GM12878 (cell line): ENCODE results near the gene S1PR2. TPM values are rescaled to one million over a fixed set of nuclear protein-coding genes. Genes with fewer than 3 reads are reported as not detected.

ENCODE experiments used
- ATAC-seq: fragments of 200-7000 bp; cut with Tn5 transposase; 3 replicates; pipeline ENCODE4 v1.9.1; 2020; ENCODE audit warnings: mild to moderate bottlenecking, moderate library complexity
- BruUV-seq: library from RNA; stranded (reverse); fragments of 400-500 nt; replicated peaks from 2 replicates; lab custom pipeline; 2021; lab: Mats Ljungman, UMichigan
- CTCF ChIA-PET: fragments of 300-600 bp; sonication (Branson Sonifier 250); formaldehyde crosslinking; extraction: SDS; loops from one replicate; lab custom pipeline; 2021; ENCODE audit warnings: inconsistent platforms; lab: Yijun Ruan, JAX
- POLR2A ChIA-PET: fragments of 350-600 bp; formaldehyde crosslinking; extraction: SDS; loops from one replicate; lab custom pipeline; 2021; ENCODE audit warnings: inconsistent platforms; lab: Charles Lee
- RAD21 ChIA-PET: fragments of 300-600 bp; sonication (Branson Sonifier 250); formaldehyde crosslinking; loops from one replicate; lab custom pipeline; 2023; ENCODE audit warnings: antibody characterized with exemption; ENCODE audit not compliant: unreplicated experiment; lab: Charles Lee
- SMC1A ChIA-PET: fragments of 300-600 bp; sonication (Branson Sonifier 250); formaldehyde crosslinking; loops from one replicate; lab custom pipeline; 2023; ENCODE audit not compliant: unreplicated experiment, uncharacterized antibody; lab: Charles Lee
- DNase-seq: peaks from one replicate; pipeline ENCODE4 v3.0.0-alpha.2; 2011; ENCODE audit warnings: low read depth, low spot score
- FAIRE-seq: peaks from 3 replicates; lab custom pipeline; 2011; peaks lifted over from hg19 to GRCh38; lab: Jason Lieb, UNC
- H2AFZ ChIP-seq: 2 replicates; pipeline ENCODE4 v1.6.0; 2011; ENCODE audit warnings: low read depth, low read length, control low read depth; ENCODE audit not compliant: control insufficient read depth
- H3K27ac ChIP-seq: 2 replicates; pipeline ENCODE4 v1.5.1; 2011; ENCODE audit warnings: control low read depth; ENCODE audit not compliant: control insufficient read depth, insufficient read depth
- H3K27me3 ChIP-seq, 2 experiments: replicated peaks in 1 of 2; 2 replicates each; pipeline versions ENCODE4 v1.6.0 to v1.6.1; 2011; ENCODE audit warnings: low read length in 1 of 2; ENCODE audit not compliant: control insufficient read depth in 2 of 2, insufficient read depth in 2 of 2
- H3K36me3 ChIP-seq, 2 experiments: 2 replicates each; pipeline ENCODE4 v1.5.1; 2011; ENCODE audit warnings: low read length in 1 of 2; ENCODE audit not compliant: control insufficient read depth in 2 of 2, insufficient read depth in 2 of 2
- H3K4me1 ChIP-seq: 2 replicates; pipeline ENCODE4 v1.6.1; 2011; ENCODE audit warnings: mild to moderate bottlenecking, low read length, moderate library complexity, mixed read lengths; ENCODE audit not compliant: control insufficient read depth, insufficient read depth
- H3K4me2 ChIP-seq: 2 replicates; pipeline ENCODE4 v1.6.0; 2011; ENCODE audit warnings: control low read depth; ENCODE audit not compliant: control insufficient read depth, insufficient read depth
- H3K4me3 ChIP-seq: fragments of 200-600 bp; sonication (generic); 2 replicates; pipeline ENCODE4 v1.5.1; 2016
- H3K79me2 ChIP-seq: 2 replicates; pipeline ENCODE4 v1.6.0; 2011; ENCODE audit warnings: low read length; ENCODE audit not compliant: control insufficient read depth, insufficient read depth
- H3K9ac ChIP-seq: 2 replicates; pipeline ENCODE4 v1.8.0; 2011; ENCODE audit warnings: low read length, control low read depth, mixed read lengths; ENCODE audit not compliant: control insufficient read depth, insufficient read depth
- H3K9me3 ChIP-seq: replicated peaks from 3 replicates; pipeline ENCODE4 v1.5.1; 2011; ENCODE audit warnings: mild to moderate bottlenecking, low read length; ENCODE audit not compliant: control insufficient read depth, insufficient read depth
- H4K20me1 ChIP-seq: 2 replicates; pipeline ENCODE4 v1.6.0; 2011; ENCODE audit not compliant: control insufficient read depth, insufficient read depth
- ATF3 ChIP-seq: IDR thresholded peaks from 2 replicates; pipeline ENCODE4 v1.6.1; 2011; ENCODE audit warnings: low read depth, mild to moderate bottlenecking, low read length, moderate library complexity, borderline replicate concordance; ENCODE audit errors: extremely low read depth
- BACH1 ChIP-seq: fragments of 450-650 bp; IDR thresholded peaks from 2 replicates; pipeline ENCODE4 v1.6.1; 2017; ENCODE audit warnings: mild to moderate bottlenecking, borderline replicate concordance
- GABPA ChIP-seq: IDR thresholded peaks from 2 replicates; pipeline ENCODE4 v1.6.1; 2014; ENCODE audit warnings: antibody characterized with exemption, low read depth, mild to moderate bottlenecking, inconsistent platforms
- HDAC2 ChIP-seq: fragments of 200-600 bp; sonication (generic); IDR thresholded peaks from 2 replicates; pipeline ENCODE4 v1.6.1; 2017
- KDM1A ChIP-seq: fragments of 200-600 bp; sonication (generic); IDR thresholded peaks from 2 replicates; pipeline ENCODE4 v1.6.1; 2016; ENCODE audit warnings: borderline replicate concordance
- NRF1 ChIP-seq: conservative IDR thresholded peaks from 2 replicates; pipeline ENCODE4 v1.6.1; 2011; ENCODE audit warnings: mild to moderate bottlenecking, low read depth, low read length, improper control_type of control experiment
- RB1 ChIP-seq: fragments of 450-650 bp; formaldehyde crosslinking; IDR thresholded peaks from 2 replicates; pipeline ENCODE4 v1.6.1; 2017; ENCODE audit warnings: mild to moderate bottlenecking, borderline replicate concordance
- RBBP5 ChIP-seq: fragments of 200-600 bp; sonication (generic); conservative IDR thresholded peaks from 2 replicates; pipeline ENCODE4 v1.6.1; 2016
- SIX5 ChIP-seq: IDR thresholded peaks from 2 replicates; pipeline ENCODE4 v1.6.1; 2011; ENCODE audit warnings: mild to moderate bottlenecking, low read depth, low read length, moderate library complexity; ENCODE audit not compliant: severe bottlenecking
- SMAD1 ChIP-seq: fragments of 450-650 bp; IDR thresholded peaks from 2 replicates; pipeline ENCODE4 v1.6.1; 2018; ENCODE audit warnings: mild to moderate bottlenecking, low read depth; ENCODE audit not compliant: partially characterized antibody
- SREBF1 ChIP-seq: IDR thresholded peaks from 2 replicates; pipeline ENCODE4 v1.6.1; 2012; ENCODE audit warnings: mild to moderate bottlenecking, low read length
- TCF12 ChIP-seq: IDR thresholded peaks from 2 replicates; pipeline ENCODE4 v1.6.1; 2011; ENCODE audit warnings: low read depth, mild to moderate bottlenecking, low read length
- WGBS: methylation state at CpG from one replicate; pipeline ENCODE4 v1.1.6; 2016; ENCODE audit warnings: low lambda C conversion rate; ENCODE audit not compliant: insufficient replicate concordance, insufficient coverage; ENCODE audit errors: missing lambda C conversion rate; 5-methylcytosine and 5-hydroxymethylcytosine counted together
- in situ Hi-C: fragments of 300-500 bp; cut with MboI; formaldehyde crosslinking; loops from 9 replicates; pipeline ENCODE4 v1.14.3; 2018; ENCODE audit warnings: mixed read lengths
- intact Hi-C: fragments of 100-400 bp; cut with micrococcal nuclease; formaldehyde crosslinking; loops from one replicate; pipeline ENCODE4 v1.14.2; 2022; ENCODE audit not compliant: unreplicated experiment
- polyA plus RNA-seq, 11 experiments: library from polyadenylated mRNA; depleted of rRNA in 4 of 11; unstranded in 6 of 11; stranded (reverse) in 5 of 11; fragments of >200 nt; fragmentation: Nextera tagmentation in 4 of 11; fragmentation: Illumina TruSeq in 1 of 11; extraction: Ambion mirVana in 4 of 11; extraction: Trizol in 1 of 11; gene quantifications; 1 replicate in 1 of 11; 2 replicates in 10 of 11; pipeline versions ENCODE4 v1.2.1 to v1.2.3, GENCODE V29; 2011 to 2016; ENCODE audit warnings: inconsistent platforms in 2 of 11, missing spikeins in 2 of 11, low read depth in 1 of 11
- total RNA-seq, 4 experiments: library from RNA; depleted of rRNA in 3 of 4; stranded (reverse); fragments of >200 nt in 3 of 4; fragmentation: Illumina TruSeq in 1 of 4; extraction: Trizol in 1 of 4; gene quantifications; 2 replicates each; pipeline versions ENCODE4 v1.2.1 to v1.2.3, GENCODE V29; 2013 to 2021
- TF ChIP-seq, protein P1 (sequence below): IDR thresholded peaks from 2 replicates; pipeline ENCODE4 v1.6.1; 2012; ENCODE audit warnings: low read length, inconsistent platforms
- TF ChIP-seq, protein P2 (sequence below): fragments of 450-650 bp; IDR thresholded peaks from 2 replicates; pipeline ENCODE4 v1.6.1; 2017; ENCODE audit warnings: mild to moderate bottlenecking, moderate library complexity

The S1PR2 gene
- total and polyA plus RNA-seq, 10 of the 15 experiments (the other 5 are each of a cell fraction or from before 2014, with no cell fraction given) = 4.9 to 26.8 (median 11.6) TPM

DNA sequence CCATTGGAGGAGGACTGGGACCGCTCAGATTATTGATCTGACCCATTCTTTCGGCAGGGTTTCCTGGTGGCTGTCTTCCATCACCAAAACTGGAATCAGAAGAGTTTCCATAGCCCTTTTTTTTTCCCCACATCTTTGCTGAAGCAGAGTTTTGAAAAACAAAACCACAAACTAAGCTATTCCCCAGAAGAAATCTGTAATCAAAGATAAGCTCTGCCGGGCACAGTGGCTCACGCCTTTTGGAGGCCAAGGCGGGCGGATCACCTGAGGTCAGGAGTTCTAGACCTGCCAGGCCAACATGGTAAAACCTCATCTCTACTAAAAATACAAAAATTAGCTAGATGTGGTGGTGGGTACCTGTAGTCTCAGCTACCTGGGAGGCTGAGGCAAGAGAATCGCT is 35.6 kb upstream of the S1PR2 start:
- Histone ChIP-seq H3K79me2 (peaks cover 19% of the 10 kb centered on the region), H3K9ac (no peak overlapping the region), H3K27me3 (no peaks in the 10 kb centered on the region), H3K4me3 (no peak overlapping the region), H3K27ac (no peak overlapping the region), H2AFZ (no peak overlapping the region), H4K20me1 (no peaks in the 10 kb centered on the region), H3K36me3 (no peaks in the 10 kb centered on the region), H3K4me2 (no peak overlapping the region), H3K9me3 (no peaks in the 10 kb centered on the region), H3K4me1 (no peaks in the 10 kb centered on the region; the same call in 1 of the 2 replicates)
- ChIA-PET CTCF (interaction anchor here (1.3 to 11.2 kb wide), 6 partner anchors 7 to 154 kb away, joined by 3 to 370 read pairs (median 47); partner anchors contain the start of gene TYK2), POLR2A (interaction anchor here (0.6 to 2.7 kb wide), 4 partner anchors 16 to 149 kb away, joined by 3 to 13 read pairs (median 4); no protein-coding TSS in a partner anchor), SMC1A (interaction anchor here (0.9 to 8.5 kb wide), 2 partner anchors 120 to 125 kb away, joined by 4 to 158 read pairs; no protein-coding TSS in a partner anchor), RAD21 (interaction anchor here (0.7 to 1.5 kb wide), 5 partner anchors 15 to 126 kb away, joined by 3 to 4 read pairs (median 4); partner anchors contain the start of genes MRPL4 and TYK2)
- BruUV-seq = no TSS peak
- FAIRE-seq (no peak), DNase-seq (no peak), ATAC-seq (no peak)
- intact Hi-C loops = no loop called here
- WGBS = 92% methylated on average over 7 of the region's 7 CpGs
- TF ChIP-seq SIX5 = no peak
- TF ChIP-seq BACH1 = no peak
- TF ChIP-seq, protein P1, sequence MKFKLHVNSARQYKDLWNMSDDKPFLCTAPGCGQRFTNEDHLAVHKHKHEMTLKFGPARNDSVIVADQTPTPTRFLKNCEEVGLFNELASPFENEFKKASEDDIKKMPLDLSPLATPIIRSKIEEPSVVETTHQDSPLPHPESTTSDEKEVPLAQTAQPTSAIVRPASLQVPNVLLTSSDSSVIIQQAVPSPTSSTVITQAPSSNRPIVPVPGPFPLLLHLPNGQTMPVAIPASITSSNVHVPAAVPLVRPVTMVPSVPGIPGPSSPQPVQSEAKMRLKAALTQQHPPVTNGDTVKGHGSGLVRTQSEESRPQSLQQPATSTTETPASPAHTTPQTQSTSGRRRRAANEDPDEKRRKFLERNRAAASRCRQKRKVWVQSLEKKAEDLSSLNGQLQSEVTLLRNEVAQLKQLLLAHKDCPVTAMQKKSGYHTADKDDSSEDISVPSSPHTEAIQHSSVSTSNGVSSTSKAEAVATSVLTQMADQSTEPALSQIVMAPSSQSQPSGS = no peak
- no peak for TF ChIP-seq KDM1A
- no peak for TF ChIP-seq TCF12
- TF ChIP-seq RBBP5 = no peak
- no peak for TF ChIP-seq SMAD1
- TF ChIP-seq ATF3 = no peak
- no peak for TF ChIP-seq GABPA
- TF ChIP-seq HDAC2 = no peak
- no peak for TF ChIP-seq NRF1
- TF ChIP-seq SREBF1 = no peak
- no peak for TF ChIP-seq RB1
- TF ChIP-seq, protein P2, sequence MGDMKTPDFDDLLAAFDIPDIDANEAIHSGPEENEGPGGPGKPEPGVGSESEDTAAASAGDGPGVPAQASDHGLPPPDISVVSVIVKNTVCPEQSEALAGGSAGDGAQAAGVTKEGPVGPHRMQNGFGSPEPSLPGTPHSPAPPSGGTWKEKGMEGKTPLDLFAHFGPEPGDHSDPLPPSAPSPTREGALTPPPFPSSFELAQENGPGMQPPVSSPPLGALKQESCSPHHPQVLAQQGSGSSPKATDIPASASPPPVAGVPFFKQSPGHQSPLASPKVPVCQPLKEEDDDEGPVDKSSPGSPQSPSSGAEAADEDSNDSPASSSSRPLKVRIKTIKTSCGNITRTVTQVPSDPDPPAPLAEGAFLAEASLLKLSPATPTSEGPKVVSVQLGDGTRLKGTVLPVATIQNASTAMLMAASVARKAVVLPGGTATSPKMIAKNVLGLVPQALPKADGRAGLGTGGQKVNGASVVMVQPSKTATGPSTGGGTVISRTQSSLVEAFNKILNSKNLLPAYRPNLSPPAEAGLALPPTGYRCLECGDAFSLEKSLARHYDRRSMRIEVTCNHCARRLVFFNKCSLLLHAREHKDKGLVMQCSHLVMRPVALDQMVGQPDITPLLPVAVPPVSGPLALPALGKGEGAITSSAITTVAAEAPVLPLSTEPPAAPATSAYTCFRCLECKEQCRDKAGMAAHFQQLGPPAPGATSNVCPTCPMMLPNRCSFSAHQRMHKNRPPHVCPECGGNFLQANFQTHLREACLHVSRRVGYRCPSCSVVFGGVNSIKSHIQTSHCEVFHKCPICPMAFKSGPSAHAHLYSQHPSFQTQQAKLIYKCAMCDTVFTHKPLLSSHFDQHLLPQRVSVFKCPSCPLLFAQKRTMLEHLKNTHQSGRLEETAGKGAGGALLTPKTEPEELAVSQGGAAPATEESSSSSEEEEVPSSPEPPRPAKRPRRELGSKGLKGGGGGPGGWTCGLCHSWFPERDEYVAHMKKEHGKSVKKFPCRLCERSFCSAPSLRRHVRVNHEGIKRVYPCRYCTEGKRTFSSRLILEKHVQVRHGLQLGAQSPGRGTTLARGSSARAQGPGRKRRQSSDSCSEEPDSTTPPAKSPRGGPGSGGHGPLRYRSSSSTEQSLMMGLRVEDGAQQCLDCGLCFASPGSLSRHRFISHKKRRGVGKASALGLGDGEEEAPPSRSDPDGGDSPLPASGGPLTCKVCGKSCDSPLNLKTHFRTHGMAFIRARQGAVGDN = no peak
- in situ Hi-C loops = loop anchor here (5.0 kb wide), 1 partner anchor 121 kb away; no protein-coding TSS in a partner anchor
